ENCODE data around the gene ABTB1.

The ABTB1 gene

DNA sequence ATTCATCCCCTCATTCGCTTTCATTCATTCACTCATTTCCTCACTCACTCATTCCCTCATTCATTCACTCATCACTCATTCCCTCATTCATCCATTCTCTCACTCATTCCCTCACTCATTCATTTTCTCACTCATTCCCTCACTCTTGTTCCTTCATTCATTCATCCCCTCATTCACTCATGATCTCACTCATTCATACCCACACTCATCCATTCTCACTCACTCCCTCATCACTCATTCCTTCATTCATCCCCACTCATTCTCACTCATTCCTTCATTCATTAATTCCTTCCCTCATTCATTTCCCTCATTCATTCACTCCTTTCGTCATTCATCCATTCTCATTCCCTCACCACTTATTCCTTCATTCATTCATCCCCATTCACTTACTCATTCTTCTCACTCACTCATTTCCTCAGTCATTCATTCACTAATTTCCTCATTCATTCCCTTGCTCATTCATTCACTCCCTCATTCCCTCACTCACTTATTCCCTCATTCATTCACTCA is 14.5 kb downstream of the ABTB1 start:
- no peaks in the 10 kb centered on the region for H3K27me3 Mint-ChIP-seq
- ATAC-seq (no peak), DNase-seq (no peak)
- no peak overlapping the region for H3K4me3 Mint-ChIP-seq
- H3K4me1 Mint-ChIP-seq, result no peaks in the 10 kb centered on the region
- no peak overlapping the region for H3K27ac Mint-ChIP-seq
- no peaks in the 10 kb centered on the region for H3K9me3 Mint-ChIP-seq

DNA sequence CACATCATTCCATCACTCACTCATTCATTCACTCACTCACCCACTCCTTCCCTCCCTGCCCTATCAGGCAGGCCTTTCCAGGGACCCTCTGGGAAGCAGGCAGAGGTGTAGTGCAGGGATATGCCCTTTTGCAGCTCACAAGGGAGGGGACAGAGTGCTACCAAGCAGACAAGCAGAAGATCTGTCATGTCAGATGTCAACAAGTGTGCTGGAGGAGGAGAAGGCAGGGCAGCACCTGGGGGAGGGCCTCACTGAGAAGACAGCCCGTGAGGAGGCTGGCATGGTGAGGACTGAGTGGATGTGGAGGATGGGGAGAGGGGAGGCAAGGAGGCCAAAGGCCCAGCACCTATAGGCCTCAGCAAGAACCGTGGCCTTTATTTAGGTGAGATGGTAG is 15.3 kb downstream of the ABTB1 start:
- Mint-ChIP-seq H3K27me3 (no peaks in the 10 kb centered on the region), H3K9me3 (no peaks in the 10 kb centered on the region), H3K4me3 (no peak overlapping the region), H3K4me1 (no peaks in the 10 kb centered on the region), H3K27ac (no peak overlapping the region)
- ATAC-seq (no peak), DNase-seq (no peak)

DNA sequence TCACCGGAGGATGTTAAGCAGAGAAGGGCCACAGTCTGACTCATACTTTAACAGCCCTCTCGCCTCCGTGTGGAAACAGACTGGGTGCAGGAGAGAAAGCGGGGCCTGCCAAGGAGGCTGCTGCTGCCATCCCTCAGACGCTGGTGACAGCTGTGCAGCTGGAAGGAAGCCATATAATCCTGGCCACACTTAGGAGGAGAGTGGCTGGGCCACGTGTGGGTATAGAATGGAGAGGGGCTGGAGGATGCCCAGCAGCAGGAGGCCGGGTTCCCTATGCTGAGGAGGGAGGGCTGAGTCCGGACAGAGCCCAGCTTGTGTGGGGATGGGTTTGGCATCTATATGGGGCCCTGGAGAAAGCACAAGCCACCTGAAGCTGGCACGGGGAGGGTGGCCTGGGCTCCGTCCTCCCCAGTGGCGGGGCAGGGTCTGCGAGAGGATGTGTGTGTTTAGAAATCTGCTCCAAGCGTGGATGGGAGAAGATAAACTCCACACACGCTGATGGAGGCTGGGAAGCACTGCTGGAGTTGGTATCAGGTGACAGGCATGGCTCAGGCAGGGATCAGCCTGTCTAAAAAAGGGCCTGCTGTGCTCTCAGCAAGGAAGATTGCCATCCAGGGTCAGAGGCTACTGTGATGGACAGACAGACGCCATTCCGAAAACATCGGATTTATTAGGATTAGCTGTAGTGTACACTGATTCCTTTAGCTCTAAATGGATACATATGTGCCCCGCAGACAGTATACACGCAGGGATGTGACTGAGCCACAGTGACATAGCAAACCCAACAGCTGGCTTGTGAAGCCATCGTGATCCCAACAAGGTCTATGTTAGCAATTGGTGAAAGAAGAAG is 15.9 kb downstream of the ABTB1 start:
- Mint-ChIP-seq H3K9me3 (no peaks in the 10 kb centered on the region), H3K27me3 (no peaks in the 10 kb centered on the region), H3K4me1 (no peaks in the 10 kb centered on the region), H3K4me3 (no peak overlapping the region), H3K27ac (peak overlapping the region in 1 of 2 donors; percentile 74)
- DNase-seq (no peak), ATAC-seq (no peak)

DNA sequence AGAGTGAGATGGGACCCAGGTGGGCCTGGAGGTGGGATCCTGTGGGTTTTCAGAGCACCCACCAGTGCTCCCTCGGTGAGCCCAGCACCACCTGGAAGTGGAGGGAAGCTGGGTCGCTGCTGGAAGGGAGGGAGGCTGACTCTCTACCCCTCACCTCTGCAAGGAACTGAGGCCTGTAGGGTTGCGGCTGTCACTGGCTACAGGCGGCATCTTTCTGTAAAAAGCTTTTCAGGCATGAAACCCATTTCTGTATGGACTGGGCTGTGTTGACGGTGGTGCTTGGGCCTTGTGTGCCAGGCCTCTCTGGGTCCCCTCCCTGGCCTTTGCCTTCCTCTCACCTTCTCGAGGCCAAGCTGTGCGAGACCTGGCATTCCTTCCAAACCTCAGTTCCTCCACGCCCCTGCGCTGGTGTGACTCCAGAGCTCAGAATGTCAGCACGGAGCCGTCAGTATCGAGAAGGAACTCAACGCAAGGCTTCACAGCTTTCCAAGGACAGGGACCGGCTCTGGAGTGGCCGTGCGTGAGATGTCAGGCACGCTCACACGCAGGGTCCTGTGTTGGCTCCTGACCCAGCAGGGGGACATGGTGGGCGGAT is 16.6 kb downstream of the ABTB1 start:
- Mint-ChIP-seq H3K4me1 (no peaks in the 10 kb centered on the region), H3K27me3 (no peaks in the 10 kb centered on the region), H3K27ac (no peak overlapping the region), H3K9me3 (no peaks in the 10 kb centered on the region), H3K4me3 (no peak overlapping the region)
- ATAC-seq (no peak), DNase-seq (no peak)

DNA sequence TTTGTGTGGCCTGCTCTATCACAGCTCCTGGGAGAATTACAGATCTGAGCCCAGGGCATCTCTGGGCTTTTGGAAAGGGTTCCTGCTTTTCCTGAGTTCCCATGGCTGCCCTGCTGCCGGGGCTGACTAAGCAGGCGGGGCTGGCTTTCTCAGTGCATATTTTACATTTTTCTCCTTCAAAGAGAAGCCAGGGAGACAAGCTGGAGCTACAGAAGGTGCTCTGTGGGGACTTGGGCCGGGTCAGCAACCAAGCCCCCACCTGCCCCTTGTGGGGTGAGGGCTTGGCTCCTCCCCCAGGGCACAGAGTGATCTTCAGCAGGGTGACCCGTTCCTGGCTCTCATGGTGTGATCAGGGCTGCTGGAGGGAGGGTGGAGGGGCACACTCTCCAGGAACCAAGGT is 17.4 kb downstream of the ABTB1 start:
- Mint-ChIP-seq H3K4me1 (no peaks in the 10 kb centered on the region), H3K27me3 (no peaks in the 10 kb centered on the region), H3K9me3 (no peaks in the 10 kb centered on the region), H3K27ac (no peak overlapping the region), H3K4me3 (no peak overlapping the region)
- no peak for ATAC-seq
- no peak for DNase-seq

DNA sequence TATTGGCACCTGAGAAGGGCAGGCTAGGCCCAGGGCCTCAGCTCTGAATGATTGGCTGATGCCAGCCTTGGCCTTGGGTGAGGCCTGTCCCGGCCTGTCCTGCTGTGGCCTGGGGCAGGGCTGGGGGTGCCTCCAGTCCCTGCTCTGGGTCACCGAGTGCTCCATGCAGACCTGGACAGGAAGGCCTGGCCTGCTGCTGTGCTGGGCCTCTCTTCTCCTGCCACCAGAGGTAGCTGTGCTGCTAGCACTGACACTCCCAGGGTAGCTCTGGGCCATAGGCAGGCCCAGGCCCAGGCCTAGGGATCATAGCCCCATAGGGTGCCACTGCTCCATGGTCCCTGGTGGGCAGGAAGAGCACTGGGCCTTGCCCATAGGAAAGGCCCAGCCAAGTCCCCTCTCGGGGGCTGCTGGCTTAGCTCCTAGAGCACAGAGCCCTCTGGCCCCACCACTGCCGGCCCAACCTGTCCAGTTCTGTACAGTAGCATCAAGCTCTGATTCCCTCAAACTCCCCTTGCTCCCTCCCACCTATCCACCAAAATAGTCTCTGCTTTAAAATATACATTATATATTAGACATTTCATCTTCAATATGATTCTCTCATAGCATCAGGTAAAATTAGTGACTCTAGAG is 18.2 kb downstream of the ABTB1 start:
- peak; percentile 78 for ATAC-seq
- no peaks in the 10 kb centered on the region for H3K4me1 Mint-ChIP-seq
- H3K27ac Mint-ChIP-seq, result no peak overlapping the region
- H3K27me3 Mint-ChIP-seq, result no peaks in the 10 kb centered on the region
- DNase-seq, result peak in 1 of 2 donors; percentile 26
- H3K9me3 Mint-ChIP-seq, result no peaks in the 10 kb centered on the region
- H3K4me3 Mint-ChIP-seq, result no peak overlapping the region

DNA sequence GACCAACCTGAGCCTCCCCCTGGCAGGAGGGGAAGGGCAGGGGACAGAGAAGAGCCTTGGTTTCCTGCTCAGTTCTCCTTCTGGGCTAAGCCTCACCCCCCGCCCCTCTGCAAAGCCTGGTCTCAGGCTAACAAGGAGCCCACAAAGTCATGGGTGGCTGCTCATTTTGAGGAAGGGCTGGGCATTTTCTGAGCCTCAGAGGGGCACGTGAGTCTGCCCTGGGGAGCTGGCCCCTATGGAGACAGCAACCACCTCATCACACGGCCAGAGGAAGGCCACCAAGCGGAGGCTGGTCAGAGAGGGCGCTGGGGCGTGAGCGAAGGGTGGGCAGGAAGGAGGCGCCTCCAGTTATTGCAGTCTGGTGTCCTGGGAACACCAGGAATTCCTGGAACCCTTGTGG is 18.7 kb downstream of the ABTB1 start:
- Mint-ChIP-seq H3K4me3 (no peak overlapping the region), H3K27me3 (no peaks in the 10 kb centered on the region), H3K9me3 (no peaks in the 10 kb centered on the region), H3K4me1 (no peaks in the 10 kb centered on the region), H3K27ac (no peak overlapping the region)
- DNase-seq (no peak), ATAC-seq (no peak)

DNA sequence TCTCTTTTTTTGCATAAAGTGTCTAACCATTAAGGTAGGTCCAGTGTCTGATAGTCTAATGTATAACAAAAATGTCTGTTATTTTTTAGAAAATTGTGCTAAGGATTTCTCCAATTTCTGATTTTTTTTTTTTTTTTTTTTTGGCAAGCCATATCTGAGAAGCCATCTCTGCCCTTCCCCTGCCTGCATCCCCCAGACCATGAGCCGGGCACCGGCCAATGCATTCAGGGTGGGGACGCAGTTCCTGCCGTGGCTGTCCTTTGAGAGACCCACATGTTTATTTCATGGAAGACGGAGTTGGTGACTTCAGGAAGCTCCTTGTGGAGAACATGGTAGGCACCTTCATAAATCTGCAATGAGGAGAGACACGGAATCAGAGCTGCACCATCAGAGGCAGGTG is 19.2 kb downstream of the ABTB1 start:
- H3K27me3 Mint-ChIP-seq, result no peaks in the 10 kb centered on the region
- H3K9me3 Mint-ChIP-seq, result no peaks in the 10 kb centered on the region
- no peak overlapping the region for H3K27ac Mint-ChIP-seq
- no peak overlapping the region for H3K4me3 Mint-ChIP-seq
- no peak for ATAC-seq
- H3K4me1 Mint-ChIP-seq, result no peaks in the 10 kb centered on the region
- DNase-seq, result no peak

DNA sequence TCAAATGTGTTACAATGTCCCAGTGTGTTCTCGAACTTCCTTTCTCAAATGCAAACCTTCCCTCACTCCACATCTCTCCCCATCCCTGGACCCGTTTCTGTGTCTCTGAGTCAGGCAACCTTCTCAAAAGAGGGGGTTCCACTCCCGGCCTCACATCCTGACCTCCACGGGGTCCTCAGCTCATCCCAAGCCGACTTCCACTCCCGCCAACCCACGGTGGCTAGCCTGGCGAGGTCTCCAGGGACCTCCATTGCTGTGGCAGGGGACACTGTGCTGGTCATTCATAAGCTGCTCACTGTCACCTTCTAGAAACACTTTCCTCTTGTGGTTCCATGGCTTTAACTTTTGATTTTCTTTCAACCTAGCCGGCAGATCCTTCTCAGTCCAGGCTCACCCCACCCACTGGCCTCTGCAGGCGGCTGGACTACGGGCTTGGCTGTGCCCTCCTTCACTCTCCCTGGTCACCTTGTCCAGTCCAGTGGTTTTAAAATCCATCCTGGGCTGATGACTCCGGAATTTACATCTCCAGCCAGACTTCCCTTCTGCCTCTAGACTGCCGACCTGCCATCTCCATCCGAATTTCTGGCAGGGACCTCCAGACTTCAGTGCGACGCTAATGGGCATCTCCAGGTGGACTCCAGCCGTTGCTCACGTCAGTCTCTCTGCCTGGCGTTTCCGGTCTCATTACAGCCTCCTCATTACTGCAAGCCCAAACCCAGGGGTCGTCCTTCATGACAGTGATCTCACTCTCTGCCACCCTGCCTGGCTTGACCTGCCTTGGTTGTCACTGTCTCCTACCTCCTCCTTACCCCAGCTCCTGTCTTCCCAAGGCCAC is 20.0 kb downstream of the ABTB1 start:
- Mint-ChIP-seq H3K27me3 (no peaks in the 10 kb centered on the region), H3K9me3 (no peaks in the 10 kb centered on the region), H3K4me3 (no peak overlapping the region), H3K4me1 (peaks cover 5% of the 10 kb centered on the region), H3K27ac (no peak overlapping the region)
- no peak for DNase-seq
- no peak for ATAC-seq

DNA sequence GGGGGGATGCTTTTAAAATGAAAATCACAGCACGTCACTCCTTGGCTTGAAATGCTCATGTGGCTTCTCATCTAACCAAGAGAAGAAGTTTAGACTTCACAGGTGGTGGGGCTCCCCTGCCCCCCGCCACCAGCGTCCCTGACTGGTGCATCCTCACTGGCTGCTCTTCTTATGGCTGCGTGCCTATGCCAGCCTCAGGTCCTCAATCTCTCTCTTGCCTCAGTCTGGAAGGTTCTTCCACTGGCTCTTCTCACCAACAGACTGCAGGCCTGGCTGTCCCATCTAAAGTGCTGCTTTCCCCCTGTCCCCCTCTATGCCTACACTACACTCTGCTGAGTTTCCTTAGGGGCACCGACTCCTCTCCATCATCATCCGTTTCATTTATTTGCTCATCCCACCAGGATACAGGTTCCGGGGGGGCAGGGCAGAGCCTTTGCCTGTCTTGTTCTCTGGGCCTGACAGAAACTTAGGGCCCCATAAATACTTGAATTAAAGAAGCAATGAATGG is 20.6 kb downstream of the ABTB1 start:
- H3K27ac Mint-ChIP-seq, result no peak overlapping the region
- H3K4me3 Mint-ChIP-seq, result no peak overlapping the region
- H3K27me3 Mint-ChIP-seq, result no peaks in the 10 kb centered on the region
- no peak for ATAC-seq
- H3K9me3 Mint-ChIP-seq, result no peaks in the 10 kb centered on the region
- no peak for DNase-seq
- peaks cover 10% of the 10 kb centered on the region for H3K4me1 Mint-ChIP-seq

DNA sequence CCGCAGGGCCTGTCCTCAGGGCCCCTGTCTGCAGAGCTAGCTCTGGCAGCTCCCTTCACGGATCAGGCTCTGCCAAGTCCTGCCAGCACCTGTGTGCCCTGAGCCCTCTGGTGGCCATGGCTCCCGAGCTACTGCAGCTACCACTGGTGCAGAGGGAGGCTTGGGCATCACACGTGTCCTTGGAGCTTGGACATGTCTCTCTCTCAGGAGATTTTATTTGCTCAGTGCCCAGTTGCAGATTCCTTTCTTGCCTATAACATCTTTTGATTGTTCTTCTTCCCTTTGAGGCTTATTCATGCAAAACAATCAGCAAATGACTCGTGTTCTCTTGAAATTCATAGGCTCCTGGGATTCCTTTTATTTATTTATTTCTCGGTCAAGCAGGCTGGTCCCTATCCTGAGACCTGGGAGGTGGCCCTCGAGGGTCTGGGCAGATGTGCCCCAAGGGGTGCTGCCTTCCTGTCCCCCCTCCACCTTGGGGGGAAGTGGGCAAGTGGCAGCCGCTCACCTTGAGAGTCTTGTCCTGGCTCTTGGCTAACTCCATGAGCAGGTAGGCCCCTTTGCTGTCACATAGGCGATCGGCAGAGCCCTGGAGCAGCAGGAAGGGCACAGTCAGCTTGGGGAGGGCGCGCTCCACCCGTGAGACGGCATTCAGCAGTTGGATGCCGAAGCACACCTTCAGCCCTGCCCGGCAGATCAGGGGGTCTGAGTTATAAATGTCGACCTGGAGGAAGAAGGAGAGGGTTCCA is 21.9 kb downstream of the ABTB1 start:
- Mint-ChIP-seq H3K4me3 (no peak overlapping the region), H3K27ac (no peak overlapping the region), H3K4me1 (peaks cover 10% of the 10 kb centered on the region), H3K27me3 (no peaks in the 10 kb centered on the region), H3K9me3 (no peaks in the 10 kb centered on the region)
- peak; percentile 61 for ATAC-seq
- peak in 1 of 2 donors; percentile 44 for DNase-seq

DNA sequence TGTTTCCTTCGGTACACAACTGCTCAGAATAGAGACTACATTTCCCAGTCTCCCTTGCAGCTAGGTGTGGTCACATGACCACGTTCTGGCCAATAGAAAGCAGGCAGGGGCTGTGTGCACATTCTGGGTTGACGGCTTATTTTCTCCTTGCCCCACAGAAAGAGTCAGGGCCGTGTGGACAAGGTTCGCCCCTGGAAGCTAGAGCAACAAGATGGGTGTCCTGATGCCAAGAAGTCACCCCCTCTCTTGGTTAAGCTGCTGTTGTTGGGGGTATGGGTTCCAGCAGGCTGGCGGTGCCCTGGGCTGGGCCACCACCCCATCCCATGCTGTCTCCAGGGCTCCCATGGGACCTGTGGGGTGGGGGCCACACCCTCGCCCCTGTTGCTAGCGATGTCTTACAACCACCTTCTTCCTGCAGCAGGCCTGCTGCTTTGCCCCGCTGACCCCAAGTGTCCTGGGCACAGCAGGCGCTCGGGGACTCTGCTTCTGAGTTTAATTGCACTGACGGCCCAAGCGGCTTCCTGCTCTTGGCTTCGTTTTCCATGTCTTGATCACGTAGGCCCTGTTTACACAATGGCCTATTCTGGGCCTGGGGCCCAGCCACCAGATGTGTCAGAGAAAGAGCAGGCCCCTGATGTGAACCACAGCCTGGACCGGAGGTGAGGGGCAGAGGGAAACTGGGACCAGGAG is 24.9 kb downstream of the ABTB1 start:
- Mint-ChIP-seq H3K27me3 (peaks cover 10% of the 10 kb centered on the region), H3K9me3 (no peaks in the 10 kb centered on the region), H3K4me3 (peak overlapping the region; percentile 11 to 12), H3K4me1 (peaks cover 10% of the 10 kb centered on the region), H3K27ac (no peak overlapping the region)
- peak; percentile 39 to 61 for DNase-seq
- ATAC-seq, result peak; percentile 87

DNA sequence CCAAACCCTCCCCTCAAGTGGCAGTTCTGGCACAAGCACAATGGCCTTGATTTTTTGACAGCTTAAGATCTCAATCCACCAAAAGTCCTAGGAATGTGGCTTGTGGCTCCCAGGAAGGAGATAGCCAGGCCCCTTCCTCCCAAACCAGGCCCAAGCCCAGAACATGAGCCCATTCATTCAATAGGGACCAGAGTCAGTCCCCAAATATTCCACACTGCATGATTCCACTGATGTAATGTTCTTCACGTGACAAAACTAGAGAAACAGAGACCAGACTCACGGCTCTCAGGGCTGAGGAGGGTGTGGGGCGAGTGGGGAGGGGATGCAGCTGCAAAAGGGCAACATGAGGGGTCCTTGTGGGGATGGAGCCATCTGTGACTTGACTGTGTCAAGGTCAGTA is 25.5 kb downstream of the ABTB1 start:
- Mint-ChIP-seq H3K9me3 (no peaks in the 10 kb centered on the region), H3K27ac (no peak overlapping the region), H3K4me1 (peaks cover 10% of the 10 kb centered on the region), H3K4me3 (no peak overlapping the region), H3K27me3 (peaks cover 16% of the 10 kb centered on the region)
- ATAC-seq (no peak), DNase-seq (no peak)

DNA sequence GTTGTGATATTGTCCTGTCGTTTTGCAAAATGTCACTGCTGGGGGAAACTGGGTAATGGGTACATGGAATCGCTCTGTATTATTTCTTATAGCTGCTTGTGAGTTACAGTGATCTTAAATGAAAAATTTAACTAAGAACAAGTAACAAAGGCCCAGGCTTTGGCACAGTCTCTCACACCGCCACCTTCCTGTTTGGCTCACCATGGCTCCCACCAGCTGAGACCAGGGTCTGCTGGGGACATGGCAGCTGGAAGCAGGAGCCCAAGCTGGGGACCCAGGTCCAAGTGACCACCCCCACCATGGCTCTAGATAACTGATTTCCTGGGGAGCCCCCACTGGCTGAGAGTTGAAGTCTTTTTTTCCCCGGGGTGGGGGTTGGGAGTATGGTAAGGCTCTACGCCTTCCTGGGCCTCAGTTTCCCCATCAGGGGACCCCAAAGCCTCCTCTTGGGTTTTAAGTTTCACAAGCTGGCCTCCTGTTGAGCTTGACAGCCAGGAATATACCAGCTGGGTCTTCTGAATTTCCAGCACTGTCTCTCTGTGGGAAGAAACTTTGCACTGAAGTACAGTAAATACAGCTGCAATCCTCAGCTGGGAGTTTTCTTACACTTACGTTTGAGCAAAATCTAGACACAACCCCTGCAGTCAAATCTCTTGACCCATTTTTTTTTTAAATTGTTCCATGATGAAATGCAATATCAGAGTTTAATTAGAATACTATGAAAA is 26.1 kb downstream of the ABTB1 start:
- Mint-ChIP-seq H3K27me3 (peaks cover 22% of the 10 kb centered on the region), H3K4me1 (peaks cover 10% of the 10 kb centered on the region), H3K4me3 (no peak overlapping the region), H3K27ac (peak overlapping the region in 1 of 2 donors; percentile 27), H3K9me3 (no peaks in the 10 kb centered on the region)
- DNase-seq (no peak), ATAC-seq (no peak)

Data from stimulated activated naive CD8-positive, alpha-beta T cell treated with anti-CD3 and anti-CD28 coated beads, Interleukin-15, amount 100 ng/mL, for 72 hours (primary cell).